K562 (cell line): ENCODE results near the gene TMEM217. TPM values are rescaled to one million over a fixed set of nuclear protein-coding genes. Genes with fewer than 3 reads are reported as not detected.
A peak's percentile ranks its signal among the peaks of the same experiment; 100 is the strongest.

Experiments
- CBX5 ChIP-seq: IDR thresholded peaks from 2 replicates; pipeline ENCODE4 v1.6.1; 2014; ENCODE audit warnings: low read depth, borderline replicate concordance
- EHMT2 ChIP-seq: fragments of 450-650 bp; IDR thresholded peaks from 2 replicates; pipeline ENCODE4 v1.6.1; 2018; ENCODE audit warnings: antibody characterized with exemption
- FOXK1 ChIP-seq: sonication (generic); formaldehyde crosslinking; IDR thresholded peaks from 2 replicates; pipeline ENCODE4 v1.8.0; 2022; ENCODE audit warnings: missing genetic modification reagents, mild to moderate bottlenecking, borderline replicate concordance
- MGA ChIP-seq: fragments of 450-650 bp; IDR thresholded peaks from 2 replicates; pipeline ENCODE4 v1.6.1; 2016; ENCODE audit warnings: mild to moderate bottlenecking, moderate library complexity
- MYNN ChIP-seq, 2 experiments: sonication (generic); formaldehyde crosslinking in 1 of 2; IDR thresholded peaks; 2 replicates each; pipeline versions ENCODE4 v1.5.0 to v1.6.1; 2016 to 2020; ENCODE audit warnings: antibody characterized with exemption in 1 of 2, missing genetic modification reagents in 1 of 2
- NFIC ChIP-seq: fragments of 450-650 bp; IDR thresholded peaks from 2 replicates; pipeline ENCODE4 v1.6.1; 2017; ENCODE audit warnings: mild to moderate bottlenecking, inconsistent platforms
- SMAD1 ChIP-seq: fragments of 150-350 bp; IDR thresholded peaks from 2 replicates; pipeline ENCODE4 v1.6.1; 2014; ENCODE audit warnings: low read length, low read depth; ENCODE audit not compliant: partially characterized antibody
- TFAM ChIP-seq: fragments of 250-450 bp; sonication (Bioruptor Pico); conservative IDR thresholded peaks from 2 replicates; pipeline ENCODE4 v1.5.0; 2021; ENCODE audit warnings: mild to moderate bottlenecking, moderate library complexity
- TRIM24 ChIP-seq, 2 experiments: fragments of 450-650 bp; IDR thresholded peaks; 2 replicates each; pipeline ENCODE4 v1.6.1; 2016
- ZC3H11A ChIP-seq: IDR thresholded peaks from 2 replicates; pipeline ENCODE4 v1.6.1; 2012; ENCODE audit warnings: low read depth, low read length, improper control_type of control experiment
- ZKSCAN1 ChIP-seq: fragments of 150-350 bp; IDR thresholded peaks from 2 replicates; pipeline ENCODE4 v1.6.1; 2016; ENCODE audit warnings: low read depth, low read length
- ZNF197 ChIP-seq: fragments of 200-800 bp; sonication (Bioruptor generic); IDR thresholded peaks from 2 replicates; pipeline ENCODE4 v1.6.1; 2016; ENCODE audit warnings: low read depth, missing genetic modification characterization, missing compliant biosample characterization
- ZNF354B ChIP-seq: fragments of 250-450 bp; sonication (Bioruptor Pico); IDR thresholded peaks from 2 replicates; pipeline ENCODE4 v1.4.0; 2020
- ZNF408 ChIP-seq: fragments of 250-450 bp; sonication (Bioruptor Pico); IDR thresholded peaks from 2 replicates; pipeline ENCODE4 v1.4.0; 2020; ENCODE audit warnings: low read depth, mild to moderate bottlenecking, moderate library complexity
- ZNF79 ChIP-seq: fragments of 250-450 bp; sonication (Bioruptor Pico); IDR thresholded peaks from 2 replicates; pipeline ENCODE4 v1.4.0; 2020; ENCODE audit warnings: low read depth, mild to moderate bottlenecking, moderate library complexity
- ZSCAN29 ChIP-seq: fragments of 450-650 bp; IDR thresholded peaks from 2 replicates; pipeline ENCODE4 v1.6.1; 2017
- polyA plus RNA-seq, 8 experiments: library from polyadenylated mRNA; depleted of rRNA in 4 of 8; stranded (reverse) in 5 of 8; unstranded in 3 of 8; fragments of >200 nt; fragmentation: Nextera tagmentation in 2 of 8; fragmentation: Illumina TruSeq in 1 of 8; extraction: Ambion mirVana in 2 of 8; extraction: Trizol in 1 of 8; gene quantifications; 2 replicates each; pipeline versions ENCODE4 v1.2.1 to v1.2.3, GENCODE V29; 2011 to 2014; ENCODE audit warnings: inconsistent platforms in 1 of 8, missing spikeins in 1 of 8
- total RNA-seq, 7 experiments: library from RNA; depleted of rRNA in 6 of 7; stranded (reverse); fragments of >200 nt in 6 of 7; fragmentation: Illumina TruSeq in 2 of 7; extraction: Trizol in 2 of 7; gene quantifications; 2 replicates each; pipeline versions ENCODE4 v1.2.1 to v1.2.3, GENCODE V29; 2011 to 2021; ENCODE audit warnings: low replicate concordance in 1 of 7

TMEM217 gene
- total and polyA plus RNA-seq, 9 of the 15 experiments (the other 6 are each of a cell fraction or from before 2014, with no cell fraction given): 1.3 to 8.0 (median 1.9) TPM

GRCh38 chr6:37169496-37170272, 88.3 kb downstream of the TMEM217 start, which contains the start of gene PIM1 (continued):
- TF ChIP-seq ZSCAN29 (0 out of 2 replicates have a peak, but pooled peaks have one; percentile 14), ZNF408 (CRISPR knock-in tag) (no peak), NFIC (peak; percentile 38), TFAM (CRISPR knock-in tag) (no peak), ZNF354B (CRISPR knock-in tag) (no peak), TRIM24 (IDR thresholded peaks at IDR 0.05) (peak; percentile 96 to 98), ZKSCAN1 (no peak; the same call in 1 of the 2 replicates), FOXK1 (CRISPR knock-in tag) (0 out of 2 replicates have a peak, but pooled peaks have one; percentile 28), ZNF79 (no peak), ZNF197 (no peak), SMAD1 (no peak), MYNN (IDR thresholded peaks at IDR 0.05) (no peak), MYNN (CRISPR knock-in tag; IDR thresholded peaks at IDR 0.05) (no peak), ZC3H11A (no peak), EHMT2 (no peak), CBX5 (no peak), MGA (no peak)
